Activated CD8-positive, alpha-beta T cell treated with anti-CD3 and anti-CD28 coated beads for 36 hours (primary cell): ENCODE results near the gene HELZ2. TPM values are rescaled to one million over a fixed set of nuclear protein-coding genes. Genes with fewer than 3 reads are reported as not detected.
"Not testable (repeated sequence)": the region's sequence is repeated elsewhere in the genome, so short reads cannot be mapped to it uniquely, and the experiment has no call there.

ENCODE experiments used
- ATAC-seq: fragments of 200-7000 bp; cut with Tn5 transposase; one replicate; pipeline ENCODE4 v1.10.0; 2021; ENCODE audit warnings: mild to moderate bottlenecking, moderate library complexity
- CTCF ChIA-PET: fragments of 350-600 bp; sonication (Branson Sonifier 250); formaldehyde crosslinking; loops from one replicate; lab custom pipeline; 2021; ENCODE audit warnings: antibody characterized with exemption; lab: Charles Lee
- POLR2A ChIA-PET: fragments of 350-600 bp; sonication (Branson Sonifier 250); formaldehyde crosslinking; loops from one replicate; lab custom pipeline; 2021; ENCODE audit warnings: antibody characterized with exemption; lab: Charles Lee
- DNase-seq: peaks from one replicate; pipeline ENCODE4 v3.0.0-alpha.2; 2020
- H3K27ac Mint-ChIP-seq: one replicate; pipeline ENCODE4 v1.8.0; 2021; ENCODE audit warnings: mild to moderate bottlenecking, mixed read lengths
- H3K27me3 Mint-ChIP-seq: one replicate; pipeline ENCODE4 v1.8.0; 2021; ENCODE audit warnings: mixed read lengths
- H3K36me3 Mint-ChIP-seq: one replicate; pipeline ENCODE4 v1.8.0; 2021; ENCODE audit warnings: low read depth, mixed read lengths
- H3K4me1 Mint-ChIP-seq: one replicate; pipeline ENCODE4 v1.8.0; 2021; ENCODE audit warnings: low read depth, mixed read lengths
- H3K4me3 Mint-ChIP-seq: one replicate; pipeline ENCODE4 v1.8.0; 2021; ENCODE audit warnings: mild to moderate bottlenecking, moderate library complexity, mixed read lengths
- H3K9me3 Mint-ChIP-seq: one replicate; pipeline ENCODE4 v1.8.0; 2021; ENCODE audit warnings: mixed read lengths
- CTCF ChIP-seq: fragments of 200-600 bp; IDR thresholded peaks from one replicate; pipeline ENCODE4 v1.8.0; 2022; ENCODE audit warnings: antibody characterized with exemption, mild to moderate bottlenecking
- intact Hi-C: fragments of 100-400 bp; cut with micrococcal nuclease; formaldehyde crosslinking; loops from one replicate; pipeline ENCODE4 v1.10.0; 2022
- total RNA-seq, 2 experiments: library from RNA; stranded (reverse); gene quantifications; one replicate each; pipeline ENCODE4 v1.2.3, GENCODE V29; 2021

Gene HELZ2
- total RNA-seq, 2 experiments from 2014 or later: 14.3 to 17.6 TPM

- intact Hi-C loops: no loop called here
- H3K36me3 Mint-ChIP-seq: peaks cover 9% of the 10 kb centered on the region
- ATAC-seq (no peak), DNase-seq (no peak)
- H3K27ac Mint-ChIP-seq: no peak overlapping the region
- no peaks in the 10 kb centered on the region for H3K9me3 Mint-ChIP-seq
- no peaks in the 10 kb centered on the region for H3K27me3 Mint-ChIP-seq
- TF ChIP-seq CTCF: no peak
- H3K4me3 Mint-ChIP-seq: no peak overlapping the region
- H3K4me1 Mint-ChIP-seq: peaks cover 12% of the 10 kb centered on the region
- CTCF ChIA-PET: interaction anchor here (1.0 kb wide), 1 partner anchor 81 kb away, joined by 3 read pairs; no protein-coding TSS in a partner anchor
- POLR2A ChIA-PET: interaction anchor here (1.6 kb wide), 1 partner anchor 17 kb away, joined by 4 read pairs; no protein-coding TSS in a partner anchor
Measured at GRCh38 chr20:63619086-63619485, 45.0 kb upstream of the HELZ2 start.

GRCh38 chr20:63618291-63618980, 44.4 kb upstream of the HELZ2 start:
- Mint-ChIP-seq H3K9me3 (no peaks in the 10 kb centered on the region), H3K4me3 (no peak overlapping the region), H3K36me3 (peaks cover 10% of the 10 kb centered on the region), H3K4me1 (peaks cover 12% of the 10 kb centered on the region), H3K27ac (no peak overlapping the region), H3K27me3 (no peaks in the 10 kb centered on the region)
- ChIA-PET CTCF (interaction anchor here (1.0 kb wide), 2 partner anchors 80 to 502 kb away, joined by 3 read pairs; no protein-coding TSS in a partner anchor), POLR2A (interaction anchor here (0.6 to 1.6 kb wide), 4 partner anchors 8 to 117 kb away, joined by 3 to 4 read pairs (median 4); partner anchors contain the start of gene GMEB2)
- intact Hi-C loops: no loop called here
- no peak for TF ChIP-seq CTCF
- ATAC-seq (no peak), DNase-seq (no peak)

- Mint-ChIP-seq H3K36me3 (peaks cover 13% of the 10 kb centered on the region), H3K4me3 (no peak overlapping the region), H3K9me3 (no peaks in the 10 kb centered on the region), H3K4me1 (peaks cover 12% of the 10 kb centered on the region), H3K27ac (no peak overlapping the region), H3K27me3 (no peaks in the 10 kb centered on the region)
- intact Hi-C loops: no loop called here
- ATAC-seq: no peak
- CTCF ChIA-PET: interaction anchor here (1.0 kb wide), 1 partner anchor 502 kb away, joined by 3 read pairs; no protein-coding TSS in a partner anchor
- no peak for DNase-seq
- TF ChIP-seq CTCF: no peak
- POLR2A ChIA-PET: interaction anchor here (0.6 to 1.6 kb wide), 6 partner anchors 9 to 182 kb away, joined by 3 to 4 read pairs (median 4); partner anchors contain the start of gene GMEB2
Measured at GRCh38 chr20:63617876-63618265, 43.8 kb upstream of the HELZ2 start.

GRCh38 chr20:63617092-63617875, 43.2 kb upstream of the HELZ2 start:
- H3K4me1 Mint-ChIP-seq: peaks cover 7% of the 10 kb centered on the region
- no peak overlapping the region for H3K27ac Mint-ChIP-seq
- peaks cover 13% of the 10 kb centered on the region for H3K36me3 Mint-ChIP-seq
- DNase-seq (no peak), ATAC-seq (no peak)
- intact Hi-C loops: no loop called here
- POLR2A ChIA-PET: interaction anchor here (0.6 to 1.4 kb wide), 4 partner anchors 10 to 183 kb away, joined by 3 to 4 read pairs (median 4); partner anchors contain the start of gene GMEB2
- no peaks in the 10 kb centered on the region for H3K27me3 Mint-ChIP-seq
- H3K9me3 Mint-ChIP-seq: no peaks in the 10 kb centered on the region
- H3K4me3 Mint-ChIP-seq: no peak overlapping the region
- CTCF ChIA-PET: interaction anchor here (1.0 kb wide), 1 partner anchor 503 kb away, joined by 3 read pairs; no protein-coding TSS in a partner anchor
- no peak for TF ChIP-seq CTCF

- intact Hi-C loops, DNase-seq, H3K9me3 Mint-ChIP-seq, ATAC-seq, H3K4me1 Mint-ChIP-seq, H3K27me3 Mint-ChIP-seq, H3K27ac Mint-ChIP-seq, H3K4me3 Mint-ChIP-seq: not testable (repeated sequence)
- ChIA-PET CTCF (interaction anchor here (0.9 to 1.1 kb wide), 2 partner anchors 47 to 76 kb away, joined by 3 read pairs; no protein-coding TSS in a partner anchor), POLR2A (interaction anchor here (1.0 kb wide), 1 partner anchor 74 kb away, joined by 3 read pairs; no protein-coding TSS in a partner anchor)
- peaks cover 13% of the 10 kb centered on the region for H3K36me3 Mint-ChIP-seq
Measured at GRCh38 chr20:63613863-63614594, 40.0 kb upstream of the HELZ2 start.
